Measurements from ENCODE around the gene NAA20. TPM values are rescaled to one million over a fixed set of nuclear protein-coding genes. Genes with fewer than 3 reads are reported as not detected.

Gene NAA20
- total and polyA plus RNA-seq, 9 of the 15 experiments (the other 6 are each of a cell fraction or from before 2014, with no cell fraction given) = 51.4 to 361 (median 84.6) TPM

- Histone ChIP-seq H3K4me1 (replicated peaks in 1 of 2; ENCODE audit: control insufficient read depth in 2 of 2, insufficient read depth in 2 of 2, low read length in 2 of 2) (no peaks in the 10 kb centered on the region), H3K9me3 (replicated peaks; ENCODE audit: control insufficient read depth, insufficient read depth, low read depth, low read length) (no peaks in the 10 kb centered on the region), H3K4me3 (no peak overlapping the region), H3K79me2 (ENCODE audit: control insufficient read depth, insufficient read depth, low read length) (no peaks in the 10 kb centered on the region), H3K27ac (ENCODE audit: extremely low read depth, low read depth, low read length) (no peak overlapping the region), H3K36me3 (ENCODE audit: control insufficient read depth, insufficient read depth, low read length) (peaks cover 91% of the 10 kb centered on the region), H3K9me1 (ENCODE audit: control insufficient read depth, insufficient read depth, low read length) (no peaks in the 10 kb centered on the region), H3K9ac (ENCODE audit: insufficient read depth in 1 of 2, low read depth in 2 of 2, low read length in 2 of 2) (no peak overlapping the region), H4K20me1 (replicated peaks; ENCODE audit: control insufficient read depth, insufficient read depth, low read length) (no peaks in the 10 kb centered on the region), H2AFZ (ENCODE audit: low read depth, low read length) (no peak overlapping the region), H3K27me3 (ENCODE audit: control insufficient read depth in 2 of 2, insufficient read depth in 2 of 2, low read length in 2 of 2) (no peaks in the 10 kb centered on the region), H3K4me2 (ENCODE audit: insufficient read depth, low read length) (no peak overlapping the region)
- 90% methylated on average over 5 of the region's 6 CpGs for WGBS (ENCODE audit: insufficient coverage, low coverage, missing lambda C conversion rate)
- in situ Hi-C loops (cut with MboI) (no loop called here), intact Hi-C loops (cut with micrococcal nuclease) (no loop called here)
- POLR2A ChIA-PET = interaction anchor here (0.6 kb wide), 1 partner anchor 13 kb away, joined by 3 read pairs; no protein-coding TSS in a partner anchor
- ATAC-seq (no peak), FAIRE-seq (no peak), DNase-seq (ENCODE audit: extremely low read depth in 1 of 4, low spot score in 3 of 4) (no peak)
- no TSS peak for BruUV-seq (replicated peaks)
- CTCF ChIA-PET (ENCODE audit: low intra/inter-chr PET ratio) = no interaction called here
- TF ChIP-seq MGA (IDR thresholded peaks at IDR 0.05) (no peak), RBBP5 (IDR thresholded peaks at IDR 0.05; ENCODE audit: borderline replicate concordance, insufficient read depth, low read length, poor library complexity, severe bottlenecking) (no peak), NKRF (IDR thresholded peaks at IDR 0.05; ENCODE audit: borderline replicate concordance) (no peak), CBFB (CRISPR knock-in tag; IDR thresholded peaks at IDR 0.05) (no peak), SMAD2 (IDR thresholded peaks at IDR 0.05; ENCODE audit: low read depth, low read length) (no peak), NFE2 (IDR thresholded peaks at IDR 0.05; ENCODE audit: low read depth) (no peak)
Observed at GRCh38 chr20:20039752-20040387, 22.7 kb downstream of the NAA20 start.

Data from K562 (cell line).